HG02610 (cell line): ENCODE results near the gene TXNDC11.

Experiments
- ATAC-seq: cut with Tn5 transposase; IDR thresholded peaks from one replicate; pipeline ENCODE4 v1.9.1; 2021; ENCODE audit warnings: mild to moderate bottlenecking, moderate library complexity; ENCODE audit not compliant: unreplicated experiment

Gene TXNDC11

GRCh38 chr16:11665071-11665491, 77.6 kb downstream of the TXNDC11 start:
- no peak for ATAC-seq

DNA sequence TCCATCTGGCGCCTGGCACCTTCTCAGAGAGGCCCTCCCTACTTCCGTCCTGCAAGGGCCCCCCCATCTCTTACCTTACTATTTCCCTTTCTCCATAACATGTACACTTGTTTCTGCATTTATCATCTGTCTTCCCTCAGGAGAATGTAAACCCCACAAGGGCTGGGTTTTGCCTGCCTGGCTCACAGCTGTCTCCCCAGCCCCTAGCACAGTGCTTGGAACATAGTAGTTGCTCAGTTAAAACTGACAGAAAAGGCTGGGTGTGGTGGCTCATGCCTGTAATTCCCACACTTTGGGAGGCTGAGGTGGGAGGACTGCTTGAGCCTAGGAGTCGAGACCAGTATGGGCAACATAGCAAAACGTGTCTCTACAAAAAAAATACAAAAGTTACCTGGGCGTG, 80.1 kb downstream of the TXNDC11 start:
- ATAC-seq, result no peak

DNA sequence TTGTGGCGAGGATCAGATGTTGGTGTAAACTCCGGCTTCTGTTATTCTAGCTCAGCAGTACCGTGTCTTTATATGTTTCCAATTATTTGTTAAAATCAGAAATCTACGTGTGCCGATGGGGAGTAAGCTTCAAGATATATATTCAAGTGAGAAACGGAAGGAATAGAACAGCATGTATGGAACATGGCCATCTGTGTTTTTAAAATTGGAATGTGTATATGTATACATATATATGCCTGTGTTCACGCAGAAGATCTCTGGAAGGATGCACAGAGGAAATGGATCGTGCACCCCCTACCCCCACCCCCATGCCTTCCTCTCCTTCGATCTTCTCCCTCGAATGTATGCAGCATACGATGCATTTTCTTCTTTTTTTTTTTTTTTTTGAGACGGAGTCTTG, 82.1 kb downstream of the TXNDC11 start:
- ATAC-seq, result no peak

- ATAC-seq, result no peak
Observed at GRCh38 chr16:11658896-11659708, 83.6 kb downstream of the TXNDC11 start.

- no peak for ATAC-seq
Observed at GRCh38 chr16:11657556-11657955, 85.1 kb downstream of the TXNDC11 start.

DNA sequence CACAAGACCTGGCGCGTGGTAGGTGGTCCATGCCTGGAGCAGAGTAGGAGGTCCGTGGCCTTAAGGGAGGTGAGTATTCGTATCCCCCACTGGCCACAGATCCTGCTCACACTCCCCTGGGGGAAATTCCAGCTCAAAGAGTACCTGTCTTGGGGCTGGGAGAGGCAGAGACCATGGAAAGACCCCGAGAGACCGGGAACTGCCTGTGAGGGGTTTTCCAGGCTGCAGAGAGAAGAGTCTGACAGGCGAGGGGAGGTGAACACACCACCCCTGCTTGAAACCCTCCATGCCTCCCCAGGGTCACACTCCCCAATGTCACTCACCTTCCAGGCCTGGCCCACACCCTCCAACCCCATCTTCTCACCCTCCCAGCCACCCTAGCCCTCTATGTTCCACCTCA, 87.0 kb downstream of the TXNDC11 start:
- no peak for ATAC-seq

- ATAC-seq, result no peak
Observed at GRCh38 chr16:11651796-11652195, 90.9 kb downstream of the TXNDC11 start.

- ATAC-seq, result no peak
Observed at GRCh38 chr16:11650641-11651591, 91.7 kb downstream of the TXNDC11 start.

DNA sequence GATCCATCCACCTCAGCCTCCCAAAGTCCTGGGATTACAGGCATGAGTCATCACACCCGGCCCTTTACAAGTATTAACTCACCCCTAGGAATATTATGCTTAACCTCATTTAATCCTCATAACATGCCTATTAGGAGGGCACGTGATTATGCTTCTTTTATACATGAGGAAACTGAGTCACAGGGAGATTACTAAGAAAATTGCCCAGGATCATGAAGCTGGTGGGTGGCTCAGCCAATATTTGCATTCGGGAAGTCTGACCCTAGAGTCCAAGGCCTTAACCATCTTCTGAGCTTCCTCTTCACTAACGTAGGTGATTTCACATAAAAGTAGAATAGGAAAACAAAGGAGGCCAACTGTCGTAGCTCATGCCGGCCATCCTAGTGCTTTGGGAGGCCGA, 93.4 kb downstream of the TXNDC11 start:
- no peak for ATAC-seq

GRCh38 chr16:11642765-11643116, 99.9 kb downstream of the TXNDC11 start:
- no peak for ATAC-seq

DNA sequence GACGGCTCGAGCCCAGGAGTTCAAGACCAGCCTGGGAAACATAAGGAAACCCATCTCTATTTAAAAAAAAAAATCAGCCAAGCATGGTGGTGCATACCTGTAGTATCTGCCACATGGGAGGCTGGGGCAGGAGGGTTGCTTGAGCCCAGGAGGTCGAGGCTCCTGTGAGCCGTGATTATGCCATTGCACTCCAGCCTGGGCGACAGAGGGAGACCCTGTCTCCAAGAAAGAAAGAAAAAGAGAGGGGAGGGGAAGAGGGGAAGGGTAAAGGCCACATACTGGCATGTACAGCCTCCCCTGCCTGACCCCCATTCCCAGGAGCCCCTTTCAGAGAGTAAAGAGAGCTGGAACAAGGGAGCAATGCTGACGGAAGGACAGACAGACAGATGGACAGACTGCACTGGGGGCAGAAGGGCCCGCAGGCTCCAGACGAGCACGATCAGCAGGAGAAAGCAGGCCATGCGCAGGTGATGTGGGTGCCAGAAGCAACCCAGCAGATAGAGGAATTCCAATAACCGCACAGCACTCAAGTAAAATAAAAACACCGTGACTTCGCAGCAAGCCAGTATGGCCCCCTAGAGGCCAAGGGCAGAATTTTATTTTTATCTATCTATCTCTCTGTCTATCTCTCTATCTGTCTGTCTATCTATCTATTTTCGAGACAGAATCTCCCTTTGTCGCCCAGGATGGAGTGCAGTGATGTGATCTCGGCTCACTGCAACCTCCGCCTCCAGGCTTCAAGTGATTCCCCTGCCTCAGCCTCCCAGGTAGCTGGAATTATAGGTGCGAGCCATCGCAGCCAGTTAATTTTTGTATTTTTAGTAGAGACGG, 101.5 kb downstream of the TXNDC11 start:
- ATAC-seq, result no peak

DNA sequence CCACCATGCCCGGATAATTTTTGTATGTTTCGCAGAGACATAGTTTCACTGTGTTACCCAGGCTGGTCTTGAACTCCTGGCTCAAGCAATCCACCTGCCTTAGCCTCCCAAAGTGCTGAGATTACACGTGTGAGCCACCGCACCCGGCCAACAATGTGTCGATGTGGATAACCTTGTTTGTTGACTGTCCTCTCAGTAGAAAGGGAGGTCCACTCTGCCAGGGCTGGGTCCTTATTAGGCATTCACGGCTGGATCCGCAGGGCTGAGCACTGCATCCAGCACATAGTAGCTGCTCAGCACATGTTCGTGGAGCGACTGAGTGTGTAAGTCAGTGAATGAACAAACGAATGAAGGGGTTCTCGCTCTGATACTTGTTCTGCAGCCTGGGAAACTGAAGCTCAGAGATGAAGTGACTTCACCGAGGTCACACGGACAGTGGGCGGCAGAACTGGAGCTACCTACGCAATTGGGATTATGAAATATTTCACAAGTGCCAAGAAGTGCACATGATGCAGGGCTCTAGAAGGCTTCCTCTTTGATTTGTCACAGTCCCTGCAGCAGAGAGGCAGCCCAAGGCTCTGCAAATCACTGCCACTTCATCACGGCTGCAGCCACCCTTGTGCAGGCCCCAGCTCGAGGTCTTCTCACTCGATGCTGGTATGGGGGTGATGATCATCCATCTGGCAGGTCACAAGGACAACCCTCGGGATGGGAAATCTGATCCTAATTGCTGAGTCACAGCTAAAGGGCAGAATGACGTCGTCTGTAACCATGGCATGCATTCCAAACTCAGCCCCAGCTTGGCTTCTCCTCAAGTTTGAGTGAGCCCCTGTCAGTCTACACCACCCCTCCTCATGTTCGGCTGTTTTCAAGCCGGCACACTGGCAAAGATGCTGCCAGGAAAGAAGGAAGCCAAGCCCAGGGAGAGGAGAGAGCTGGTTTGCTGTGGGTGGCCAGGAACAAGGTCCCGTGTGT, 102.4 kb downstream of the TXNDC11 start:
- ATAC-seq, result no peak

GRCh38 chr16:11639008-11639562, 103.6 kb downstream of the TXNDC11 start:
- no peak for ATAC-seq

- ATAC-seq, result no peak
Observed at GRCh38 chr16:11638140-11638539, 104.5 kb downstream of the TXNDC11 start.

- no peak for ATAC-seq
Observed at GRCh38 chr16:11637320-11637719, 105.3 kb downstream of the TXNDC11 start.

DNA sequence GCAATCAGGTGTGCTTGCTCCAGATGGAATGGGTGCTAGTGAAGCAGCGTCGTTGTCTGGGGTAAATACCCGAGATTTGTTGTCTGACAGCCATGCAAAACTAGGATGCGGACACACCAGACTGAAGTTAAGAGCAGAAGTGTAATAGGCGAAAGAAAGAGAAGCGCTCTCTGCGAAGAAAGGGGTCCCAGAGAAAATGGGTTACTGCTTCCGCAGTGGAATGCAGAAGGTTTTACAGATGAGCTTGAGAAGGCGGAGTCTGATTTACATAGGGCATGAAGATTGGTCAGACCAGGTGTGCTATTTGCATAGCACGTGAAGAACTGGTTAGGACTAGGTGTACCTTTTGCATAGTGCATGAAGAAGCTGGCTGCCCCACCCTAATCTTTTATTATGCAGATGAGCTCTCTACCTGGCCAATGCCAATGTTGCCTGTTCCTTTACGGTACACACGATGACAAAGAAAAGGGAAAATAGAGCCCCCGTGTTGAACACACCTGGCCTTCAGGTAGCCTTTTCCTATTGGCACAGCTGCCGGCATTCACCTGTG, 106.4 kb downstream of the TXNDC11 start:
- no peak for ATAC-seq

- no peak for ATAC-seq
Observed at GRCh38 chr16:11635679-11636171, 106.9 kb downstream of the TXNDC11 start.

GRCh38 chr16:11635113-11635652, 107.5 kb downstream of the TXNDC11 start:
- no peak for ATAC-seq

- no peak for ATAC-seq
Observed at GRCh38 chr16:11634312-11634711, 108.3 kb downstream of the TXNDC11 start.
